ENCODE results near the gene MAPK6. TPM values are rescaled to one million over a fixed set of nuclear protein-coding genes. Genes with fewer than 3 reads are reported as not detected.

The MAPK6 gene
- total and polyA plus RNA-seq, 9 of the 15 experiments (the other 6 are each of a cell fraction or from before 2014, with no cell fraction given), result 28.5 to 97.1 (median 74.0) TPM

DNA sequence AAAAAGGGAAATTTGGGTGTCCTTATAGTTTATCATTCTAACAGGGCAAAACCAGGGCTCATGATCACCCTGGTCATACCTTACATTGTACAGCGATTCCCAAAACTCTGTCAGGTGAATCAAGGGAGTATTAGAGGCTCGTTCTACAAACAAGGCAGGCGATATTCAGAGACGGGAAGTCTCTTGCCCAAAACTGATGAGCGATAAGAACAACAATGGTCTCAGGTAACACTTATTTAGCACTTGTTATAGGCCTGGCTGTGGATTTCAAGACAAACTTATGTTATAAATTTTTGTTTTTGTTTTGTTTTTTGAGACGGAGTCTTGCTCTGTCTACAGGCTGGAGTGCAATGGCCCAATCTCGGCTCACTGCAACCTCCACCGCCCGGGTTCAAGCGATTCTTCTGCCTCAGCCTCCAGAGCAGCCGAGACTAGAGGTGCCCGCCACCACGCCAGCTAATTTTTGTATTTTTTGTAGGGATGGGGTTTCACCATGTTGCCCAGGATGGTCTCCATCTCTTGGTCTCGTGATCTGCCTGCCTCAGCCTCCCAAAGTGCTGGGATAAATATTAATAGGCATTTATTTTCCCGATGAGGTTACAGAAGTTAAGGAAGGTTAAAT lies 80.7 kb downstream of the MAPK6 start:
- in situ Hi-C loops (cut with MboI) (no loop called here), intact Hi-C loops (cut with micrococcal nuclease) (loop anchor here (5.0 kb wide), 1 partner anchor 38 kb away; no protein-coding TSS in a partner anchor)
- no TSS peak for BruUV-seq (replicated peaks)
- Histone ChIP-seq H3K27me3 (ENCODE audit: control insufficient read depth in 2 of 2, insufficient read depth in 2 of 2, low read length in 2 of 2) (no peaks in the 10 kb centered on the region), H3K4me3 (no peak overlapping the region), H3K4me1 (replicated peaks in 1 of 2; ENCODE audit: control insufficient read depth in 2 of 2, insufficient read depth in 2 of 2, low read length in 2 of 2) (peaks cover 0 to 4% of the 10 kb centered on the region in 2 experiments; a peak in 4 of 5 replicates), H4K20me1 (replicated peaks; ENCODE audit: control insufficient read depth, insufficient read depth, low read length) (no peaks in the 10 kb centered on the region), H3K79me2 (ENCODE audit: control insufficient read depth, insufficient read depth, low read length) (no peaks in the 10 kb centered on the region), H3K9me3 (replicated peaks; ENCODE audit: control insufficient read depth, insufficient read depth, low read depth, low read length) (no peaks in the 10 kb centered on the region), H2AFZ (ENCODE audit: low read depth, low read length) (0 out of 2 replicates have a peak overlapping the region, but pooled peaks have one; percentile 48), H3K9ac (ENCODE audit: insufficient read depth in 1 of 2, low read depth in 2 of 2, low read length in 2 of 2) (no peak overlapping the region), H3K27ac (ENCODE audit: extremely low read depth, low read depth, low read length) (no peak overlapping the region), H3K9me1 (ENCODE audit: control insufficient read depth, insufficient read depth, low read length) (no peaks in the 10 kb centered on the region), H3K36me3 (ENCODE audit: control insufficient read depth, insufficient read depth, low read length) (no peaks in the 10 kb centered on the region), H3K4me2 (ENCODE audit: insufficient read depth, low read length) (no peak overlapping the region)
- no peak for DNase-seq (ENCODE audit: extremely low read depth in 1 of 4, low spot score in 3 of 4)
- ChIA-PET CTCF (ENCODE audit: low intra/inter-chr PET ratio) (no interaction called here), POLR2A (interaction anchor here (0.6 to 1.6 kb wide), 4 partner anchors 11 to 82 kb away, joined by 3 to 5 read pairs (median 4); no protein-coding TSS in a partner anchor)
- no peak for ATAC-seq
- 80% methylated on average over 15 of the region's 15 CpGs for WGBS (ENCODE audit: insufficient coverage, low coverage, missing lambda C conversion rate)
- no peak for FAIRE-seq
- no peak for TF ChIP-seq ETS2 (tag; IDR thresholded peaks at IDR 0.05; ENCODE audit: borderline replicate concordance, poor library complexity, severe bottlenecking)
- TF ChIP-seq, protein P1, sequence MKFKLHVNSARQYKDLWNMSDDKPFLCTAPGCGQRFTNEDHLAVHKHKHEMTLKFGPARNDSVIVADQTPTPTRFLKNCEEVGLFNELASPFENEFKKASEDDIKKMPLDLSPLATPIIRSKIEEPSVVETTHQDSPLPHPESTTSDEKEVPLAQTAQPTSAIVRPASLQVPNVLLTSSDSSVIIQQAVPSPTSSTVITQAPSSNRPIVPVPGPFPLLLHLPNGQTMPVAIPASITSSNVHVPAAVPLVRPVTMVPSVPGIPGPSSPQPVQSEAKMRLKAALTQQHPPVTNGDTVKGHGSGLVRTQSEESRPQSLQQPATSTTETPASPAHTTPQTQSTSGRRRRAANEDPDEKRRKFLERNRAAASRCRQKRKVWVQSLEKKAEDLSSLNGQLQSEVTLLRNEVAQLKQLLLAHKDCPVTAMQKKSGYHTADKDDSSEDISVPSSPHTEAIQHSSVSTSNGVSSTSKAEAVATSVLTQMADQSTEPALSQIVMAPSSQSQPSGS (CRISPR knock-in tag; IDR thresholded peaks at IDR 0.05), result no peak
- TF ChIP-seq ZNF586 (CRISPR knock-in tag; conservative IDR thresholded peaks at IDR 0.05), result no peak
- TF ChIP-seq ATF7 (IDR thresholded peaks at IDR 0.05), result no peak
- TF ChIP-seq, protein P2, sequence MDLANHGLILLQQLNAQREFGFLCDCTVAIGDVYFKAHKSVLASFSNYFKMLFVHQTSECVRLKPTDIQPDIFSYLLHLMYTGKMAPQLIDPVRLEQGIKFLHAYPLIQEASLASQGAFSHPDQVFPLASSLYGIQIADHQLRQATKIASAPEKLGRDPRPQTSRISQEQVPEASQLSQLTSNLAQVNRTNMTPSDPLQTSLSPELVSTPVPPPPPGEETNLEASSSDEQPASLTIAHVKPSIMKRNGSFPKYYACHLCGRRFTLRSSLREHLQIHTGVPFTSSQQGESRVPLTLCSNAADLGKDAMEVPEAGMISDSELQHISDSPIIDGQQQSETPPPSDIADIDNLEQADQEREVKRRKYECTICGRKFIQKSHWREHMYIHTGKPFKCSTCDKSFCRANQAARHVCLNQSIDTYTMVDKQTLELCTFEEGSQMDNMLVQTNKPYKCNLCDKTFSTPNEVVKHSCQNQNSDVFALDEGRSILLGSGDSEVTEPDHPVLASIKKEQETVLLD (IDR thresholded peaks at IDR 0.05), result no peak
- TF ChIP-seq PHF8 (IDR thresholded peaks at IDR 0.05; ENCODE audit: borderline replicate concordance, low read length), result no peak
- no peak for TF ChIP-seq LARP7 (IDR thresholded peaks at IDR 0.05)
- no peak for TF ChIP-seq CBX2 (IDR thresholded peaks at IDR 0.05; ENCODE audit: insufficient read depth, low read length, poor library complexity, severe bottlenecking)
- no peak for TF ChIP-seq ILF3 (IDR thresholded peaks at IDR 0.05; ENCODE audit: borderline replicate concordance)

Measured in K562 (cell line).